ENCODE results near the gene COQ5. TPM values are rescaled to one million over a fixed set of nuclear protein-coding genes. Genes with fewer than 3 reads are reported as not detected.

COQ5 gene
- total and polyA plus RNA-seq, 4 experiments from 2014 or later = 19.7 to 55.1 (median 28.4) TPM

DNA sequence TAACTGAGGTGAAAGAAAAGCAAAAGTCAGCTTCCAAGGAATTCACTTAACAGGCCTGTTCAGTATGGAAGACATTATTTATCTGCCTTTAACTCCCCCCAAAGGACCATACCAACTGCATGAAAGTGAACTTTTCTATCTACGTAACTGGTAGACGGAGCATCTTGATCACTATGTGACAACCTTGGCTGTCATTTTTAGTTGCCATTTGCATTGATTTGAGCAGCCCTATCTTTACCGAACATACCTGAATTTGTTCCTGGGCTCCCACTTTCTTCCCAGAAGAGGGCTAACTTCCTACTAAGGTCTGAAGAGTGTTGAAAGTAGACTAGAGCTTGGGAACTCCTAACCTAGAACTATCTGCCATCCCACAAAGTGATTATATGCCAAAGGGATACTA lies 68.8 kb downstream of the COQ5 start:
- ChIA-PET CTCF (ENCODE audit: partially characterized antibody) (interaction anchor here (1.0 to 19.4 kb wide), 4 partner anchors 9 to 36 kb away, joined by 3 to 187 read pairs (median 11); partner anchors contain the start of genes COX6A1, DYNLL1 and SRSF9), POLR2A (ENCODE audit: partially characterized antibody) (interaction anchor here (2.9 kb wide), 1 partner anchor 9 kb away, joined by 15 read pairs; the partner anchor contains the start of gene SRSF9)
- Mint-ChIP-seq H3K27ac (no peak overlapping the region), H3K27me3 (no peaks in the 10 kb centered on the region), H3K4me1 (peaks cover under 1 to 16% (median 5%) of the 10 kb centered on the region in 4 donors), H3K9me3 (no peaks in the 10 kb centered on the region), H3K36me3 (peaks cover 60 to 81% of the 10 kb centered on the region in 2 donors), H3K4me3 (no peak overlapping the region)
- Histone ChIP-seq H3K4me3 (ENCODE audit: low read length in 2 of 2) (no peak overlapping the region), H3K27ac (ENCODE audit: low read depth, low read length) (no peak overlapping the region), H3K4me1 (ENCODE audit: insufficient read depth, low read length) (no peaks in the 10 kb centered on the region), H3K27me3 (ENCODE audit: insufficient read depth, low read length) (no peaks in the 10 kb centered on the region), H3K36me3 (ENCODE audit: insufficient read depth, low read length) (peaks cover 58% of the 10 kb centered on the region), H3K9me3 (ENCODE audit: control insufficient read depth in 1 of 2, low read length in 2 of 2) (no peaks in the 10 kb centered on the region)
- intact Hi-C loops (cut with micrococcal nuclease) = no loop called here
- no peak for DNase-seq

DNA sequence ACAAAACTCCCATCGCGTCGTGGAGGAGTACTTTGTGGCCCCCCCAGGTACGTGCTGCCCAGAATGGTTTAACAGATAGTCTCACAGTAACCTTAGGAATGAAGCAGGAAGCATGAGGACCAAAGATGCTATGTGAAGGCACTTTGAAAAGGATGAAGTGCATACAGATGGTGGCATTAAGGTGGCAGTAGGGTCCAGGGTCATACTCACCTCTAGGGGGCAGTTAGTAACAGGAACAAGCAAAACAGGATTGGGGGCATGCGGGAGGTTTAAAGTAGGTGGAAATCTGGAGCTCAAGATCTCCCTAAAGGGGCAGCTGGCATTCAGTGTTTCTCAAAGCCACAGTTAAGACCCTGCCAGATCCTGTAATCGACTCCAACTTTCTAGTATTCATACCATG lies 71.8 kb downstream of the COQ5 start:
- Mint-ChIP-seq H3K9me3 (no peaks in the 10 kb centered on the region), H3K36me3 (peaks cover 35 to 60% of the 10 kb centered on the region in 2 donors), H3K27ac (peak overlapping the region in 2 of 7 donors; percentile 3 to 73), H3K4me3 (no peak overlapping the region), H3K4me1 (peaks cover 0 to 11% (median 6%) of the 10 kb centered on the region in 4 donors), H3K27me3 (no peaks in the 10 kb centered on the region)
- ChIA-PET POLR2A (ENCODE audit: partially characterized antibody) (interaction anchor here (1.2 to 1.7 kb wide), 5 partner anchors 9 to 39 kb away, joined by 3 to 6 read pairs (median 5); partner anchors contain the start of genes COX6A1, DYNLL1 and SRSF9), CTCF (ENCODE audit: partially characterized antibody) (interaction anchor here (0.8 to 19.4 kb wide), 7 partner anchors 12 to 192 kb away, joined by 4 to 187 read pairs (median 5); partner anchors contain the start of genes COX6A1, GATC, POP5 and SRSF9)
- Histone ChIP-seq H3K9me3 (ENCODE audit: control insufficient read depth in 1 of 2, low read length in 2 of 2) (no peaks in the 10 kb centered on the region), H3K36me3 (ENCODE audit: insufficient read depth, low read length) (peaks cover 37% of the 10 kb centered on the region), H3K27me3 (ENCODE audit: insufficient read depth, low read length) (no peaks in the 10 kb centered on the region), H3K4me3 (ENCODE audit: low read length in 2 of 2) (no peak overlapping the region), H3K4me1 (ENCODE audit: insufficient read depth, low read length) (peaks cover 13% of the 10 kb centered on the region), H3K27ac (ENCODE audit: low read depth, low read length) (no peak overlapping the region)
- no peak for DNase-seq
- intact Hi-C loops (cut with micrococcal nuclease) = no loop called here

DNA sequence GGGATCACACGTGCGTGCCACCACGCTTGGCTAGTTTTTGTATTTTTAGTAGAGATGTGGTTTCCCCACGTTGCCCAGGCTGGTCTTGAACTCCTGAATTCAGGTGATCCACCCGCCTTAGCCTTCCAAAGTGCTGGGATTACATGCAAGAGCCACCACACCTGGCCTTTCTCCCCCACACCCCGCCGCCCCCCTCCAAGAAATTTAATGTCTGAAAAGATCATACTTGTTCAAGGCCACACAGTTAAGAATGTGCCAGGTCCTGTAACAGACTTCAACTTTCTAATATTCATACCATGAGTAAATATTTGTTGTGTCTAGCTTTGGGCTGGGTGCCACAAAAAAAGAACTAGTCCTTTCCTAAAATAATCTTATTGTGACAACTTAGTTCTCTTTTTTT lies 73.7 kb downstream of the COQ5 start:
- Mint-ChIP-seq H3K9me3 (no peaks in the 10 kb centered on the region), H3K27me3 (no peaks in the 10 kb centered on the region), H3K27ac (peak overlapping the region in 2 of 7 donors; percentile 22 to 62), H3K4me1 (peaks cover 0 to 11% (median 6%) of the 10 kb centered on the region in 4 donors), H3K4me3 (no peak overlapping the region), H3K36me3 (peaks cover 27 to 52% of the 10 kb centered on the region in 2 donors)
- intact Hi-C loops (cut with micrococcal nuclease) = no loop called here
- Histone ChIP-seq H3K27ac (ENCODE audit: low read depth, low read length) (no peak overlapping the region), H3K4me1 (ENCODE audit: insufficient read depth, low read length) (peaks cover 13% of the 10 kb centered on the region), H3K9me3 (ENCODE audit: control insufficient read depth in 1 of 2, low read length in 2 of 2) (no peaks in the 10 kb centered on the region), H3K36me3 (ENCODE audit: insufficient read depth, low read length) (peaks cover 34% of the 10 kb centered on the region), H3K4me3 (ENCODE audit: low read length in 2 of 2) (no peak overlapping the region), H3K27me3 (ENCODE audit: insufficient read depth, low read length) (no peaks in the 10 kb centered on the region)
- DNase-seq = no peak
- ChIA-PET CTCF (ENCODE audit: partially characterized antibody) (interaction anchor here (19.4 kb wide), 1 partner anchor 14 kb away, joined by 187 read pairs; the partner anchor contains the start of gene SRSF9), POLR2A (ENCODE audit: partially characterized antibody) (interaction anchor here (0.6 to 5.8 kb wide), 2 partner anchors 14 to 1601 kb away, joined by 3 to 28 read pairs; partner anchors contain the start of gene SRSF9)

DNA sequence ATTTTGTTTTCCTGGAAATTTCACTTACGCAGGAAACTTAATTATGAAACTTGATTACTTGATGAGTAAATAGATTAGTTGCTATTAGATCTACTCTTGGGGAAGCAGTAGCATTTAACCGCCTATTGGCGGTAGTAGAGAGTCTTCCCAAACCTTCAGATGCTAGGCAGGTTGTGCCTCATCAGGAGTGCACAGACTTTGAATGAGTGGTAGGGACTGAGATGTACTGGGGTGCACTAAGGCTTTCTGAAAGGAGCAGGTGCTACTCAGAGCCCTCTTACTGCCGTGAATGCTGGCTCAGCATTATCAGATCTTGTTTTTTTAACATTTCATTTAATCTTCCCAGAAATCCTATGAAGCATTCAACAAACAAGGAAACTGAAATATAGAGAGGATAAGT lies 75.0 kb downstream of the COQ5 start:
- intact Hi-C loops (cut with micrococcal nuclease) = no loop called here
- Mint-ChIP-seq H3K4me3 (no peak overlapping the region), H3K9me3 (no peaks in the 10 kb centered on the region), H3K36me3 (peaks cover 17 to 46% of the 10 kb centered on the region in 2 donors), H3K4me1 (peaks cover 0 to 17% (median 8%) of the 10 kb centered on the region in 4 donors), H3K27me3 (no peaks in the 10 kb centered on the region), H3K27ac (peak overlapping the region in 3 of 7 donors; percentile 5 to 65 (median 55))
- H3K4me3 ChIP-seq (ENCODE audit: low read length in 2 of 2) = no peak overlapping the region
- peaks cover 13% of the 10 kb centered on the region for H3K4me1 ChIP-seq (ENCODE audit: insufficient read depth, low read length)
- no peaks in the 10 kb centered on the region for H3K27me3 ChIP-seq (ENCODE audit: insufficient read depth, low read length)
- DNase-seq = peak; percentile 33 to 46 (median 37)
- no peaks in the 10 kb centered on the region for H3K9me3 ChIP-seq (ENCODE audit: control insufficient read depth in 1 of 2, low read length in 2 of 2)
- ChIA-PET CTCF (ENCODE audit: partially characterized antibody) (interaction anchor here (0.6 to 19.4 kb wide), 8 partner anchors 11 to 195 kb away, joined by 3 to 187 read pairs (median 4); partner anchors contain the start of genes POP5 and SRSF9), POLR2A (ENCODE audit: partially characterized antibody) (interaction anchor here (0.9 to 5.8 kb wide), 2 partner anchors 10 to 15 kb away, joined by 3 to 28 read pairs; partner anchors contain the start of gene SRSF9)
- H3K36me3 ChIP-seq (ENCODE audit: insufficient read depth, low read length) = peaks cover 27% of the 10 kb centered on the region
- no peak overlapping the region for H3K27ac ChIP-seq (ENCODE audit: low read depth, low read length)

Other genes starting within 250 kb of the COQ5 start
- gene RNU4-2, start 237.3 kb downstream of the COQ5 start, total RNA-seq = over 10,000 TPM in 1 of 2 experiments, 1,000 to 10,000 TPM in 1; 8,627 to 11,547 TPM
- gene RNU4-2, start 237.3 kb downstream of the COQ5 start, polyA plus RNA-seq = not detected
- 1,000 to 10,000 TPM in 1 of 2 experiments, 100 to 1,000 TPM in 1; 925 to 1,200 TPM for gene RNU4-1, start 235.9 kb downstream of the COQ5 start, total RNA-seq
- not detected for gene RNU4-1, start 235.9 kb downstream of the COQ5 start, polyA plus RNA-seq
- 1 to 10 TPM; 4.9 to 5.9 TPM for gene SIRT4, start 226.8 kb downstream of the COQ5 start, total RNA-seq
- 1 to 10 TPM in 1 of 2 donors, under 1 TPM in 1; 0.46 to 2.2 TPM for gene SIRT4, start 226.8 kb downstream of the COQ5 start, polyA plus RNA-seq
- not detected for gene PLA2G1B, start 201.4 kb downstream of the COQ5 start, total RNA-seq
- under 1 TPM in 1 of 2 donors, not detected in 1; 0.99 TPM for gene PLA2G1B, start 201.4 kb downstream of the COQ5 start, polyA plus RNA-seq
- gene MSI1, start 160.0 kb downstream of the COQ5 start, total RNA-seq = not detected
- not detected for gene MSI1, start 160.0 kb downstream of the COQ5 start, polyA plus RNA-seq
- gene COX6A1, start 91.0 kb downstream of the COQ5 start, total RNA-seq = 100 to 1,000 TPM; 144 to 158 TPM
- gene COX6A1, start 91.0 kb downstream of the COQ5 start, polyA plus RNA-seq = 1,000 to 10,000 TPM in 1 of 2 donors, 100 to 1,000 TPM in 1; 828 to 1,220 TPM
- gene TRIAP1, start 82.8 kb downstream of the COQ5 start, total RNA-seq = 10 to 100 TPM; 17.3 to 22.8 TPM
- gene TRIAP1, start 82.8 kb downstream of the COQ5 start, polyA plus RNA-seq = 10 to 100 TPM; 46.2 to 65.0 TPM
- gene GATC, start 82.7 kb downstream of the COQ5 start, total RNA-seq = 10 to 100 TPM; 30.2 to 31.9 TPM
- gene GATC, start 82.7 kb downstream of the COQ5 start, polyA plus RNA-seq = 10 to 100 TPM in 1 of 2 donors, 1 to 10 TPM in 1; 9.3 to 21.2 TPM
- gene SRSF9, start 59.4 kb downstream of the COQ5 start, total RNA-seq = 100 to 1,000 TPM; 139 to 143 TPM
- gene SRSF9, start 59.4 kb downstream of the COQ5 start, polyA plus RNA-seq = 100 to 1,000 TPM; 169 to 235 TPM
- gene DYNLL1, start 33.0 kb downstream of the COQ5 start, total RNA-seq = 100 to 1,000 TPM in 1 of 2 experiments, 10 to 100 TPM in 1; 97.5 to 108 TPM
- gene DYNLL1, start 33.0 kb downstream of the COQ5 start, polyA plus RNA-seq = 100 to 1,000 TPM; 348 to 351 TPM
- gene RNF10, start 5.2 kb upstream of the COQ5 start, total RNA-seq = 100 to 1,000 TPM; 244 to 249 TPM
- gene RNF10, start 5.2 kb upstream of the COQ5 start, polyA plus RNA-seq = 100 to 1,000 TPM; 101 to 146 TPM
- gene POP5, start 52.2 kb upstream of the COQ5 start, total RNA-seq = 10 to 100 TPM; 70.4 to 70.7 TPM
- 10 to 100 TPM; 89.4 to 91.6 TPM for gene POP5, start 52.2 kb upstream of the COQ5 start, polyA plus RNA-seq
- gene CABP1, start 111.5 kb upstream of the COQ5 start, total RNA-seq = not detected
- gene CABP1, start 111.5 kb upstream of the COQ5 start, polyA plus RNA-seq = not detected
- gene MLEC, start 158.0 kb upstream of the COQ5 start, total RNA-seq = 10 to 100 TPM; 75.1 to 88.9 TPM
- 10 to 100 TPM; 38.9 to 61.4 TPM for gene MLEC, start 158.0 kb upstream of the COQ5 start, polyA plus RNA-seq
- 10 to 100 TPM; 28.7 to 29.1 TPM for gene UNC119B, start 181.3 kb upstream of the COQ5 start, total RNA-seq
- 1 to 10 TPM; 6.9 to 8.4 TPM for gene UNC119B, start 181.3 kb upstream of the COQ5 start, polyA plus RNA-seq
- gene ACADS, start 196.7 kb upstream of the COQ5 start, total RNA-seq = 10 to 100 TPM; 14.9 to 17.1 TPM
- gene ACADS, start 196.7 kb upstream of the COQ5 start, polyA plus RNA-seq = 10 to 100 TPM; 19.2 to 29.9 TPM